Measurements from ENCODE around the gene CDK13. TPM values are rescaled to one million over a fixed set of nuclear protein-coding genes. Genes with fewer than 3 reads are reported as not detected.
A peak's percentile ranks its signal among the peaks of the same experiment; 100 is the strongest.

Gene CDK13
- total RNA-seq, 1 experiment from 2014 or later, result 30.6 TPM

DNA sequence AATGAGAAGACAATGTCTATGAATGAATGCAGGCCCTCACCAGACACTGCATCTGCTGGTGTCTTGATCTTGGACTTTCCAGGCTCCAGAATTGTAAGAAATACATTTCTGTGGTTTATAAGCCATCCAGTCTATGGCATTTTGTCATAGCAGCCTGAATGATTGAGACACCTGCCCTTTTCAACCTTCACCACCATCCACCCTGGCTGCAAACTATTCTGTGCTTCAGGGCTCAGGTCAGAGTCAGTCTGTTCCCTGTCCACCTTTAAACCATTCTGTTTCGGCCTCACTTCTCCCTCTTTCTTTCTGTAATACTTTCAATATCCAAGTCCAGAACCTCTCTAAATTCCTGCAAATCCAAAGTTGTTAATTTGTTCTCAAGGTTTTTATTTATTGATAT, 15.9 kb upstream of the CDK13 start:
- Histone ChIP-seq H3K4me3 (ENCODE audit: insufficient read depth, low read depth, low read length) (no peak overlapping the region), H3K36me3 (replicated peaks; ENCODE audit: control insufficient read depth, insufficient read depth, low read length) (no peaks in the 10 kb centered on the region), H3K27me3 (ENCODE audit: control insufficient read depth, insufficient read depth, low read length) (no peaks in the 10 kb centered on the region)
- DNase-seq, result no peak

DNA sequence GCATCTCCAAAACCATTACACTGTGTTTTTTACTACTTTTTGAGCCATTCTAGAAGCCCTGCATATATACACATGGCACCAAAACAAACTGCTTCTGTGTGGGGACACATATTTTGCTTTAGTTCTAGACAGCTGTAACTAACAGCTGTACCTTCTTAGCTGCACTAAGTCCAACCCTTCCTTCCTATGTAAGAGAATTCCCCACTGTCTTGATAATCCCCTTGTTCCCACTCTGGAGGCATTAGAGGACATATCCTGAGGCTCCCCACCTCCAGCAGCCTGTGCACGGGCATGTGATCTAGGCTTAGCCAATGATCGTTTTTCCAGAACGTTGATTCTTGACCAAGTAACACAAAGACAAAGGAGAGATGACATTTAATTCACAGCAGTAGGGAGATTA, 13.3 kb upstream of the CDK13 start:
- DNase-seq, result no peak

DNA sequence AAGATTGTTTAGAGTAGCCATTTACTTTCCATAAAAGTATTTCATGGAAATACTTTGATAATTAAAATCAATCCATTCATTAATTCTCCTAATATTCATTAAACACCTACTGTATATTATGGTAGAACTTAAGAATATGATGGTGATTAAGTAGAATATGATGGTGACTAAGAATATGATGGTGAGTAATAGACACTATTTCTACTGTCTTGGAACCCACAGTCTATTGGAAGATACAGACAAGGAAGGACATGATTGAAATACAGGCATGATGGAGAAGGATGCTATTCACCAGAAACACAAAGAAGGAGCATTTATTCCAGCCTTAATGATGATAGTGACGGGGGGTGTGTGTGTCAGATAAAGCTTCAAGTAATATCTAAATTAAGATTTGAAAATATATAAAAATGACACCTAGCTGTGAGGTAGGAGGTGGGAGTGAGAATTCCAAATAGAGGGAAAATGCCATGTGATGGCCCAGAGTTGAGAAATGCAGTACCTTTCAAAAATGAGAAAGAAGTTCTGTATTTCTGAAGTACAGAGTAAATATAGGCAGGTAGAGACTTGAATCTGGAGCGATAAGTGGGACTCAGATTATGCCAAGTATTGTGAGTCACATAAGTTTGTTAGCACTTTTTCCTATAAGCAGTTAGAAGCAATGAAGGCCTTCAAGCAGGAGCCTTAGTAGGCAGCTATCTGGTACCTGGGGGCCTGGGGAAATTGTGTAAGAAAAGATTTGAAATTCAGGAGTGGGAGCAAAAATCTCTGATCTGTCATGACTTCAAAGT, 12.5 kb upstream of the CDK13 start:
- no peak for DNase-seq
- Histone ChIP-seq H3K36me3 (replicated peaks; ENCODE audit: control insufficient read depth, insufficient read depth, low read length) (no peaks in the 10 kb centered on the region), H3K4me3 (ENCODE audit: insufficient read depth, low read depth, low read length) (no peak overlapping the region), H3K27me3 (ENCODE audit: control insufficient read depth, insufficient read depth, low read length) (no peaks in the 10 kb centered on the region)

More for the DNA sequence above, 13.3 kb upstream of the CDK13 start:
- Histone ChIP-seq H3K4me3 (ENCODE audit: insufficient read depth, low read depth, low read length) (no peak overlapping the region), H3K27me3 (ENCODE audit: control insufficient read depth, insufficient read depth, low read length) (no peaks in the 10 kb centered on the region), H3K36me3 (replicated peaks; ENCODE audit: control insufficient read depth, insufficient read depth, low read length) (no peaks in the 10 kb centered on the region)

DNA sequence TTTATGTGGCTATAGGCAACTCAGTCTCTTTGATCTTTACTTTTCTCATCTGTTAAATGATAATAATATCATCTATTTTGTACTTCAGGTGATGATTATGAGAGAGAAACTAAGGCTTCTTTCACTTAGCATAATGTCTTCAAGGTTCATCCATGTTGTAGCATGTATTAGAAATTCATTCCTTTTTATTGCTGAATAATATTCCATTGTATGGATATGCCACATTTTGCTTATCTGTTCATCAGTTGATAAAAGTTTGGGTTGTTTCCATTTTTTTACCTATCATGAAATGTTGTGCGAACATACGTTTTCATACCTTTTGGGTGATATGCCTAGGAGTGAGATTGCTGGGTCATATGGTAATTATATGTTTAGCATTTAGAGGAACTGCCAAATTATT, 7.2 kb upstream of the CDK13 start:
- Histone ChIP-seq H3K4me3 (ENCODE audit: insufficient read depth, low read depth, low read length) (no peak overlapping the region), H3K27me3 (ENCODE audit: control insufficient read depth, insufficient read depth, low read length) (no peaks in the 10 kb centered on the region), H3K36me3 (replicated peaks; ENCODE audit: control insufficient read depth, insufficient read depth, low read length) (no peaks in the 10 kb centered on the region)
- no peak for DNase-seq

DNA sequence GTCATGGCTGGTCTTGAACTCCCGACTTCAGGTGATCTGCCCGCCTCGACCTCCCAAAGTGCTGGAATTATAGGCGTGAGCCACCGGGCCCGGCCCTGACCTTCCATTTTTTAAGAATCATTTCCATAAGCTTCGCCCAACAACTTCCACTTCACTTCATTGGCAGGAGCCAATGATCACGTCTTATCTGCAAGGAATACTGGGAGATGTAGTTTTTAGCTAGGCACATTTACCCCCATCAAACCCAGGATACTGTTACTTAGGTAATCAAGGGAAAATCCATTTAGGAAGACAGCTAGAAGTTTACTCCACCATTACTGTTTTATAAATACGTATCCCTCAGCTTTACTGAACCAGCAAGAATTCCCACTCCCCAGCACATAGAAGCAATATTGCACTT, 3.4 kb upstream of the CDK13 start:
- no peak overlapping the region for H3K4me3 ChIP-seq (ENCODE audit: insufficient read depth, low read depth, low read length)
- no peaks in the 10 kb centered on the region for H3K36me3 ChIP-seq (replicated peaks; ENCODE audit: control insufficient read depth, insufficient read depth, low read length)
- peak; percentile 47 for DNase-seq
- no peaks in the 10 kb centered on the region for H3K27me3 ChIP-seq (ENCODE audit: control insufficient read depth, insufficient read depth, low read length)

DNA sequence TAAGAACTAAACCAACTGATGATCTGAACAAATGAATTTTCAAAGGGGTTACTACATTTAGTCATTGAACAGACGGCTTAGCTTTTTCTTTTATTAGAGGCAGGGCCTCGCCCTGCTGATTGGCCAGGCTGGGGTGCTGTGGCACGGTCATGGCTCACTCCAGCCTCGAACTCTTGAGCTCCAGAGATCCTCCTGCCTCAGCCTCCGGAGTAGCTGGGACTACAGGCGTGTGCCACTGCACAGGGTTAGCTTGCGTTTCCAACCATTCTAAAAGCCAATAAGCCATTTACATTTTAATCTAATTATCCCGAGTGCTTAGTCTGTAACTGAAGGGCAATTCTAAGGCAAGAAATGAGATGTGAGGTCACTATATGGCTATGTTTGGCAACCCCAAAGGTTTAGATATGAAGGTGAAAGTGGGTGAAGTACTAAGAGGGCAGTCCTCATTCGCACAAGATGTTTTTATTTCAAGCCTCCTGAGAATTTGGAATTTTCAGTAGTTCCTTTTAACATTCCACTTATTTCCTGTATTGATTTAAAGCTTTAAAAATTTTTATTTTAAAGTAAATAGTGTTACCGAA, 1.6 kb upstream of the CDK13 start:
- H3K27me3 ChIP-seq (ENCODE audit: control insufficient read depth, insufficient read depth, low read length), result no peaks in the 10 kb centered on the region
- DNase-seq, result no peak
- no peaks in the 10 kb centered on the region for H3K36me3 ChIP-seq (replicated peaks; ENCODE audit: control insufficient read depth, insufficient read depth, low read length)
- H3K4me3 ChIP-seq (ENCODE audit: insufficient read depth, low read depth, low read length), result peak overlapping the region; percentile 98

DNA sequence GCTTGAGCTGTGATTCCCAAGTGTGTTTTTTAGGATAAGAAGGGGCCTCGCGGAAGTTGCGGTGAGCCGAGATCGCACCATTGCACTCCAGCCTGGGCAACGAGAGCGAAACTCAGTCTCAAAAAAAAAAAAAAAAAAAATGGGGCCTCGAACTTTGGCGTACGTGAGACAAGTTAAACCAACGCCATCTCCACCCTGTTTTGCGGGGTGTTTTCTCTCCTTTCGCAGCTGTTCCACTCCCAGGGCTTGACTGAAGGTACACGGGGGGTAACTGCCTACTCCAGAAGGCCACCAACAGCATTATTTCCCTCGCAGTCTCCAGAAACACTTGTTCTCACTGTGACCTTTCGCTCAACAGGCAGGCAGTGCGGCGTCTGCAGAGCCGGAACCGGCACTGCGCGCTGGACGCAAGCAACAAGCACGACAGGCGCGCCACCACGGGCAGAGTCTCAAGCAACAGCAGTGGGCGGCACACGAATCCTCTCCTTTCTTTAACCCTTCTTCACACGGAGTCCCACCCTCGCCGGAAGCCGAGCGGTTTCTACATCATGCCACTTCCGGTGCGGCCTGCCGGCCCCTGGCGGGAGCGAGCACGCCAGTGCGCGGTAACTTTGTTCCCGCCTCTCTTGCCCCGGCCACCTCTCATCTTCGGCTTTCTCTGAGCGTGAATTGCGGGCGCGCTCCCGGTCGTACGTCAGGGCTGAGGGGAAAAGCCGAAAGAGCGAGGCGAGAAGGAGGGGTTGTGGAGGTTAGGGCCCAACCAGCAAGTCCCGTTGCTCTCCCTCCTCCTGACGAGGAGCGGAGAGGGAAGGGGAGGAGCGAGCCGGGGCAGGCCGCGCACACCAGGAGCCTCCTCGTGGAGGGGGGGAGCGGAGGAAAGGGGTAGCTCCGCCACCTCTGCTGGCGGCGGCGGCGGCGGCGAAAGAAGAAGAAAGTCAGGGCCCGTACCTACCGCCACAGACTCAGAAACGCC, 814 bp upstream of the CDK13 start:
- Histone ChIP-seq H3K27me3 (ENCODE audit: control insufficient read depth, insufficient read depth, low read length) (no peaks in the 10 kb centered on the region), H3K4me3 (ENCODE audit: insufficient read depth, low read depth, low read length) (peak overlapping the region; percentile 98), H3K36me3 (replicated peaks; ENCODE audit: control insufficient read depth, insufficient read depth, low read length) (no peaks in the 10 kb centered on the region)
- DNase-seq, result peak; percentile 95

DNA sequence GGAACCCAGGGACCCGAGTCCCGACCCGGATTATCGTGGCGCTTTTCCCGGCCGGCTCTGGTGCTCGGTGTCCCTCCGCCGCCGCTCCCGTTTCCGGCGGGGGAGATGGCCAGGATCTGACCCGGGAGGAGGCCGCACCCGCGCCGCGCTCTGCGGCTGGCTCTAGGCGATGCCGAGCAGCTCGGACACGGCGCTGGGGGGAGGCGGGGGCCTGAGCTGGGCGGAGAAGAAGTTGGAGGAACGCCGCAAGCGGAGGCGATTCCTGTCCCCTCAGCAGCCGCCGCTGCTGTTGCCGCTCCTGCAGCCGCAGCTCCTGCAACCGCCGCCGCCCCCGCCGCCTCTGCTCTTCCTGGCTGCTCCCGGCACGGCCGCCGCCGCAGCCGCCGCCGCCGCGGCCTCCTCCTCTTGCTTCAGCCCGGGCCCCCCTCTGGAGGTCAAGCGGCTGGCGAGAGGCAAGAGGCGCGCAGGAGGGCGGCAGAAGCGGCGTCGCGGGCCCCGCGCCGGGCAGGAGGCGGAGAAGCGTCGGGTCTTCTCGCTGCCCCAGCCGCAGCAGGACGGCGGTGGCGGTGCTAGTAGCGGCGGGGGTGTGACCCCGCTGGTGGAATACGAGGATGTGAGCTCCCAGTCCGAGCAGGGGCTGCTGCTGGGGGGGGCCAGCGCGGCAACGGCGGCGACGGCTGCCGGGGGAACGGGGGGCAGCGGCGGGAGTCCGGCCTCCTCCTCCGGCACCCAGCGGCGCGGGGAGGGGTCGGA, 593 bp downstream of the CDK13 start:
- DNase-seq, result peak; percentile 73
- peak overlapping the region; percentile 98 for H3K4me3 ChIP-seq (ENCODE audit: insufficient read depth, low read depth, low read length)
- no peaks in the 10 kb centered on the region for H3K27me3 ChIP-seq (ENCODE audit: control insufficient read depth, insufficient read depth, low read length)
- no peaks in the 10 kb centered on the region for H3K36me3 ChIP-seq (replicated peaks; ENCODE audit: control insufficient read depth, insufficient read depth, low read length)

DNA sequence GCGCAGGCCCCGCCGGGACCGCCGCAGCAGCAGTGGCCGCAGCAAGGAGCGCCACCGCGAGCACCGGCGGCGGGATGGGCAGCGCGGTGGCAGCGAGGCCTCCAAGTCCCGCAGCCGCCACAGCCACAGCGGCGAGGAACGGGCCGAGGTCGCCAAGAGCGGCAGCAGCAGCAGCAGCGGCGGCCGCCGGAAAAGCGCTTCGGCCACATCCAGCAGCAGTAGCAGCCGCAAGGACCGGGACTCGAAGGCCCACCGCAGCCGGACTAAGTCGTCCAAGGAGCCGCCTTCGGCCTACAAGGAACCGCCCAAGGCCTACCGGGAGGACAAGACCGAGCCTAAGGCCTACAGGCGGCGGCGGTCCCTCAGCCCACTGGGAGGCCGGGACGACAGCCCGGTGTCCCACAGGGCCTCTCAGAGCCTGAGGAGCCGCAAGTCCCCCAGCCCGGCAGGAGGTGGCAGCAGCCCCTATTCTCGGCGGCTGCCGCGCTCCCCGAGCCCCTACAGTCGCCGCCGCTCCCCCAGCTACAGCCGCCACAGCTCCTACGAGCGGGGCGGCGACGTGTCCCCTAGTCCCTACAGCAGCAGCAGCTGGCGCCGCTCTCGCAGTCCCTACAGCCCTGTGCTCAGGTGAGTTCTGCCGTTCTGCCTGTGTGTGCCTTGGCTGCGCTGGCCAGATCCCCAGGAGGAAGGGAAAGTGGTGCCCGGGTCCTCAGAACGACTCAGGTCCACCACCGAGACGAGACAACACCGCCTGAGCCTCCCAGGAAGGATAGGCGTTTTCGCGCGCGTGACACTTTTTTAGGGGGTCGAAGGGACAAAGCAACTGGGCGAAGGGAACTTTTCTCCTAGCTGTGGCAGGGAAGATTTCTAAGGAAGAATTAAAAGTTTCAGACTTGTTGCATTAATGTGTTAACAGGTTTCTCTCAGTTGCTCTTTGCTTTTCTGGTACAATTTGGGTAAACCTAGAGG, 1.5 kb downstream of the CDK13 start:
- no peaks in the 10 kb centered on the region for H3K36me3 ChIP-seq (replicated peaks; ENCODE audit: control insufficient read depth, insufficient read depth, low read length)
- no peaks in the 10 kb centered on the region for H3K27me3 ChIP-seq (ENCODE audit: control insufficient read depth, insufficient read depth, low read length)
- H3K4me3 ChIP-seq (ENCODE audit: insufficient read depth, low read depth, low read length), result peak overlapping the region; percentile 98
- peak; percentile 86 for DNase-seq

DNA sequence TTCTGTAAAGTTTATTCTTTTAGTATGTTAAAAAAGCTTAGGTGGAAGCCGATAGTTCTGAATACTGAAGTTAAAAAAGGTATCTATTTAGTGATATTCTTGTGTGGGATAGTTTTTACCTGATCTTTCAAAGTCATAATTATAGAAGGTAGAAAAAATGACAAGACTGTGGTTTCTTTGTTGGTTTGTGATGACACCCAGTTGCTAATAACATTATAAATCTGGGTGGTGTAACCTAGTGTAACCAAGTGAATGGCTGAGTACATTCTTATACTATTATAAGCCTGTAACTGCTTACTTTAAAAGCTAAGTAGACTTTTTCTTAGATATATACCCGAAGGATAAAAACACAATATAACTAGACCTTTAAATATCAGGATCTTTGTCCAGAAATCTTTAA, 2.3 kb downstream of the CDK13 start:
- no peaks in the 10 kb centered on the region for H3K27me3 ChIP-seq (ENCODE audit: control insufficient read depth, insufficient read depth, low read length)
- peak overlapping the region; percentile 98 for H3K4me3 ChIP-seq (ENCODE audit: insufficient read depth, low read depth, low read length)
- no peak for DNase-seq
- H3K36me3 ChIP-seq (replicated peaks; ENCODE audit: control insufficient read depth, insufficient read depth, low read length), result no peaks in the 10 kb centered on the region

DNA sequence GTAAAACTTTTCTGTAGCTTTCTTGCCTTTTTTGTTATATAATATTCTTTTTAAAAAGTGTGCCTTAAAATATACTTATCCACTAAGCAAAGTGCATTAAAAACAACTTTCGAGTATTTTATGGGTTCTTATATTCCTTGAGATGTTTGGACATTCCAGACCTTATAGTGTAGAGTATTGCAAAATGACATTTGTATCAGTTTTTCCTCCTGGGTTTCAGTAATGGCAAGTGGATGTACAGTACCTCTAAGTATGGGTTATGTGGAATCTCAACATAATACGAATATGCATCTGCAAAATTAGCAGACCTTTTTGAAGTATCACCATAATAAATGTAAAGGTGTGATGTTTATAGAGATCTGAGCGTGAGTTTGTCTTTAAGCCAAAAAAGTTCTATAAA, 2.7 kb downstream of the CDK13 start:
- DNase-seq, result no peak
- Histone ChIP-seq H3K36me3 (replicated peaks; ENCODE audit: control insufficient read depth, insufficient read depth, low read length) (no peaks in the 10 kb centered on the region), H3K4me3 (ENCODE audit: insufficient read depth, low read depth, low read length) (peak overlapping the region; percentile 14), H3K27me3 (ENCODE audit: control insufficient read depth, insufficient read depth, low read length) (no peaks in the 10 kb centered on the region)

DNA sequence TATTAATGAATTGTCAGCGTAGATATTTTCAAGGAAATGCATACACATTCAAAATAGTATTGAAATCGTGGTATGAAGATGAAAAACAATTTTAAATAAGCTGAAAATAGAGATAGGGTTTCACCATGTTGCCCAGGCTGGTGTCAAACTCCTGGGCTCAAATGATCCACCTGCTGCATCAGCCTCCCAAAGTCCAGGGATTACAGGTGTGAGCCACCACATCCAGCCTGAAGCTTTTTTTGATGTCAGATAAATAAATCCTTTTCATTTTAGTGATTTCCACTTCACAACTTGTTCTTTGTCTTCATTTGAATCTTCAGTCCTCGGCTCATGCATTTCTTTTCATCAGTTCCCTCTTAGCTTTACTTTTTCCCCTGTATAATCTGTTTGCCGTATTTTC, 4.6 kb downstream of the CDK13 start:
- no peak overlapping the region for H3K4me3 ChIP-seq (ENCODE audit: insufficient read depth, low read depth, low read length)
- H3K27me3 ChIP-seq (ENCODE audit: control insufficient read depth, insufficient read depth, low read length), result no peaks in the 10 kb centered on the region
- no peaks in the 10 kb centered on the region for H3K36me3 ChIP-seq (replicated peaks; ENCODE audit: control insufficient read depth, insufficient read depth, low read length)
- DNase-seq, result no peak

DNA sequence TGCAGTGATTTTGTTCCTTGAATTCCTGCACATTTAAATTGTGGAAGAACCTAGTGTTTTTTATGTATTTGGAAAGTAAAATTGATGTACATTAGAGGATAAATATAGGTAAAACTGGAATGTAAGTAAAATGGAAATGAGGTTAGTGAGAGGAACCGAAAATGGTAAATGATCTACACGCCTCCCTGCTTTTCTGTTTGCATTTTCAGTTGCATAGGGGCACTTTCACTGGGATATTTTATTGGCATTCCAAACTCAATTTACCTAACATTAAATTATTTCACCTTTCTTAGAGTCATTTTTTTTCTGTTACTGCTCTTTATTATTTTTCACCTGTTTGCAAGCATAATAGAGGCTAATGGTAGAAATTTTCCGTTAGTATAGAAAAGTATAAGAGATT, 8.0 kb downstream of the CDK13 start:
- H3K36me3 ChIP-seq (replicated peaks; ENCODE audit: control insufficient read depth, insufficient read depth, low read length), result no peaks in the 10 kb centered on the region
- no peaks in the 10 kb centered on the region for H3K27me3 ChIP-seq (ENCODE audit: control insufficient read depth, insufficient read depth, low read length)
- no peak overlapping the region for H3K4me3 ChIP-seq (ENCODE audit: insufficient read depth, low read depth, low read length)
- DNase-seq, result no peak
